NCI-H510A treated with DMSO at 0.1 percent for 48 hours (cell line): ENCODE data around the gene ZCRB1.
A peak's percentile ranks its signal among the peaks of the same experiment; 100 is the strongest.
"Not testable (repeated sequence)": the region's sequence is repeated elsewhere in the genome, so short reads cannot be mapped to it uniquely, and the experiment has no call there.

Experiments used
- DNase-seq: peaks from one replicate; lab custom pipeline; 2025; lab: John Stamatoyannopoulos, UW

The ZCRB1 gene, protein sequence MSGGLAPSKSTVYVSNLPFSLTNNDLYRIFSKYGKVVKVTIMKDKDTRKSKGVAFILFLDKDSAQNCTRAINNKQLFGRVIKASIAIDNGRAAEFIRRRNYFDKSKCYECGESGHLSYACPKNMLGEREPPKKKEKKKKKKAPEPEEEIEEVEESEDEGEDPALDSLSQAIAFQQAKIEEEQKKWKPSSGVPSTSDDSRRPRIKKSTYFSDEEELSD

DNA sequence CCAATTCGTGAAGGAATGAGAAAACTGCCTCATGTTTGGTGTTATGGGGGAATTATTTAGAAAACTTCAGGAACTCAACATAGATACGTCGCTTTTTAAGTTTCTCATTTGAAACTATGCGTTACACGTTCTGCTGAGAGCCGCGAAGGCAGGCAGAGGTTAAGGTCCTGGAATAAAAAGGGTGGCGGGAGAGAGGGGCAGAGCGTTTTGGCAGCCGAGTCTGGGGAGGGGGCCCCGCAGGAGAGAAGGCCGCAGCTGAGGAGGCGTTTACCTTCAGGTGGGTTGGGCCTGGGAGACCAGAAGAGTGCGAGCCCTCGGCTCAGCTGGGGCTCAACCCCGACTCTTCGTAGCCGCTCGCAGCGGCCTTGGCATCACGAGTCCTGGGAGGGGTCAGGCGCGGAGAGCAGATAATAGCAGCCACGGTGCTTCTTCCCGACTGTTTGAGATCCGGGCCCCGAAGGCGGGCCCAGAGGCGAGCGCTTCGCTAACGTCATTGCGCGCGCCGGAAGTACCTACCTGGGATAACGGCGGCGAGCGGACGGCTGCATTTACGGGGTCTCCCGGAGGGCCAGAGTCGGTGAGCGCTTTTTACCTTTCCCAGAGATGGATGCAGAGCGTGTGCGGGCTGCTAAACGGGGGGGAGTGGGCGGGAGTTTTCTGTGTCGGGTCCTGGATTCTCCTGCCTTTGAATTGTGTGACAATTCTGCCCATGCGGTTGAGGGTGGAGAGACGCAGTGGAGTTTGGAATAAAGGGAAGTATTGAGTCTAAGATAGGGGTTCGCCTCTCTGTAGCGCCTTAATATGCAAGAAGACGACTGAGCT, at the start of gene ZCRB1, which contains the start of gene PPHLN1:
Gene ZCRB1, minus strand, starts transcription at position 442 of the 822 bp plus-strand sequence. CDS start 1,992 bp downstream, outside the sequence.
Gene PPHLN1, plus strand, starts transcription at position 515 of the 822 bp plus-strand sequence. CDS start 9,736 bp downstream, outside the sequence.
- DNase-seq = peak; percentile 89

DNA sequence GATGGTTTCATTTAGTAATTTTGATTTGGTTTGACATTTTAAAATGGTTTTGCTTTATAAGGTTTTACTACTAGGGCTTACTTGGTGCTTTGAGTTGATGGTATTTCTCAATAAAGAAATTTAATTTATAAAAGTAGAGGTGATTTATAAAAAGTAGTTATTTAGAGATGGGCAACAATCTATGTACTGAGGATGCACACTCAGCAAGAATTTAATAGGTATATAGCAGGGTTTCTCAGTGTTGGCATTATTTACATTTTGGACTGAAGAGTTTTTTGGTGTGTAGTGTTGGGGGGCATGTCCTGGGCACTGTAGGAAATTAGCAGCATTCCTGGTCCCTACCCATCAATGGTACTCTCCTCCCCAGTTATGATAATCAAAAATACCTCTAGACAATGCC, 47.8 kb upstream of the ZCRB1 start:
- DNase-seq = no peak

DNA sequence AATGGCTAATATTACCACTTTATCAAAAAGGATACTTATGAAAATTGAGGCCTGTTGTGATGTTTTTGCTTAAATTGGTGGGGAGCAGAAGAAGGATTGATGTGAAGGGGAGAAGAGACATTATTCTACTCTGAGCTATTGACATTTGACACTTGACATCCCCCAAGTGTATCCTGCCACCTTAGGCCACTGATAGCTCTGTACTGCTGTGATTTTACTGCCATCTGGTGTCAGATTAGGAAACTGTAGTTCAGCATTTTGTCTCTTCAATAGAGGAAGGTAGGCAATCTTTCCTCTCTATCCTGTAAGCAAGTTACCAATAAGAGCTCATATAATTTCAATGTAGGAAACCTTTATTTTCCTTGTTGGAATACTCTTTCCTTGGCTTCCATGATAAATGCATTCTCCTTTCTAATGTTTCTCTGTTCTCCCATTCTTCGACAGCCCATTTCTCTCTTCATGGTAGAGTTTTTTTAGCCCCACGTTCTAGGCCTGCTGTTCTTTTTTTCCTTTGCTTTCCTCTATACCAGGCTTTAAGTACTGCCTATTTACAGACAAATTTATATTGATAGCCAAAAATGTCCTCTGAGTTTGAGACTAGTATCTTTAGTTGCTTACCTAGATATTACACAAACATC, 46.4 kb upstream of the ZCRB1 start:
- peak; percentile 70 for DNase-seq

DNA sequence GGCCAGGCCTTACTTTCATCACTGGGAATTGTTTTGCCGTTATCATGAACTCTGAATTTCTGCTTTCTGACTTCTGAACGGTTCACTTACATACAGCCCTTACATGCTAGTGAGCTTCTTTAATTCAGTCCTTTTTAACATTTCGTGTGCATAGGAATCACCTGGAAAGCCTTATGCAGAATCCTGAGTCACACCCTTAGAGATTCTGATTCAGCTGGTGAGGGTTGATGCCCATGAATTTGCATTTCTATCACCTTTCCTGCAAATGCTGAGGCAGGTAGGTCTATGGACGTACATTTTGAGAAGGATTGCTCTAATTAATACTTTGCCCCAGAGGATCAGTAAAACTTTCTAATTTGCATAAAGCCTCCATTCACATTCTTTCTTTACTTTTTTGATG, 44.1 kb upstream of the ZCRB1 start:
- no peak for DNase-seq

DNA sequence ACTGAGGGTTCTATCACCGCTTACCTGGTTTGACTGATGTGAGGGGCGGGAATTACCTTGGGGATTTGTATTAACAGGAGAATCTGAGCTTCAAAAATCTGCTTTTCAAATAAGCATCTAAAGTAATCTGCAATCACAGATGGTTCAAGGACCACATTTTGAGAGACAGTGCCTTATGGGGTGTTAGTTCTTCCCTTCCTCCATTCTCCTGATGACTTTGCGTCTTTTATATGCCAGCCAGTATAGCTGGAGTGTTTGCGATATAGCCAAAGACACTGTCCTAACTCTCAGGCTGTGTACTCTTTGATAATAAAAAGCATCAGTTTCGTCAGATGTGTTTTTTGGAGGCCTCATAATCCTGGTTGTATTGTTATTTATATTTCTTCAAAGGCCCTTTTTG, 39.6 kb upstream of the ZCRB1 start:
- DNase-seq = no peak

DNA sequence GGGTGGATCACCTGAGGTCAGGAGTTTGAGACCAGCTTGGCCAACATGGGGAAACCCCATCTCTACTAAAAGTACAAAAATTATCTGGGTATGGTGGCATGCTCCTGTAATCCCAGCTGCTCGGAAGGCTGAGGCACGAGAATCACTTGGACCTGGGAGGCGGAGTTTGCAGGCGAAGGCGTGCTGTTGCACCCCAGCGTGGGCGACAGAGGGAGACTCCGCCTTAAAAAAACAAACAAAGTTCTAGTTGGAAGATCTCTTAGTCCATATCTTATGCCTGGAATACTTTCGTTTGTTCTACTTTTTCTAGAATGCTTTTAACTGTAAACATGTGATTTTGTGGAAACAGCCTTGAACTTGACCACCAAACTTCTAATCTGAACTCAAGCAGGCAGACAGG, 38.8 kb upstream of the ZCRB1 start:
- no peak for DNase-seq

DNA sequence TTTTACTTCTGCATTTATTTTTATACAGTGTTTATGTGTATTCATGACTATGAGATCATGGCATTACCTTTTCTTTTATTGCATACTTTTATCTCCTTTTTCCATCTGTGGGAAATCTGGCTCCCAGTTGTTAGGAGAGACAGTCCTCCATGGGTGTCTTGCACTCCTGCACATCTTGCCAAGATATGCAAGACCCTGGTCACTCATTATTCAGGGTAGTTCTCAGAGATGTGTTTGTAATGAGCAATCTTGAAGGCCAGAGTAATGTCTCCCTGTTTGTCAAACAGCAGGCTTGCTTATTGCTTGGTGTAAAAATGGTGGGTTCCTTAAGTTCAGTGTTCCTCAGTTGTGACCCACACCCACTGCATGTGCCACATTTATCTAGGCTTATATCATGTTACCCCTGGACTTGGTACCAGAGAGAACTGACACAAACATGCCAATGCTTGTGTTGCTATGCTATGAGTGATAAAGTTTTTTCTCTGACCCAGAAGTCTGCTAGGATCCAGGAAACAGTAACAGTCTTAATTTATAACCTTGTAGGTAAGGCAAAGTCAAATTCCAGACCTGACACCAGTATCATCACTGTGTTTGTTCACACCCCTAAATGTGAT, 36.9 kb upstream of the ZCRB1 start:
- DNase-seq = no peak

DNA sequence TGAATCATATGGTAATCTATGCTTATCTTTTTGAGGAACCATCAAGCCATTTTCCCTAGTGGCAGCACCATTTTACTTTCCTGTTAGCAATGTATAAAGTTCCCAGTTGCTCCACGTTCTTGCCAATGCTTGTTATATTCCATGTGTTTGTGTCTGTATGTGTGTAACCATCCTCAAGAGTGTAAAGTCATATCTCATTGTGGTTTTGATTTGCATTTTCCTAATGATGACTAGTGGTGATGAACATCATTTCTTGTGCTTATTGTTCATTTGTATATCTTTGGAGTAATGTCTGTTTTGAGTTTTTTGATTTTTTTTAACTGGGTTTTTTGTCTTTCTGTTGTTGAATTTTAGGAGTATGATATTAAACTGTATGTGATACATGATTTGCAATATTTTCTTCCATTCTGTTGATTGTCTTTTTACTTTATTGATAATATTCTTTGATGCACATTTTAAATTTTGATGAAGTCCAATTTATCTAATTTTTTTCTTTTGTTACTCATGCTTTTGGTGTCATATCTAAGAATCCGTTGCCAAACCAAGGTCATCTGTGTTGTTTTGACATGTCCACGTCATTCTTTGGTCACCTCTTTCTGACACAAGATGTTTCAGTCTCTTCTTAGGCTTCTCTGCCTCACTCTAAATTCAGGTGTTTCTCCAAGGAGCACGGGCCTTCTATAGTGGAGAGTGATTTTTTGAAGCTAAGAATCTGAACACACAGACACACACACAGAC, 36.2 kb upstream of the ZCRB1 start:
- DNase-seq = no peak

DNA sequence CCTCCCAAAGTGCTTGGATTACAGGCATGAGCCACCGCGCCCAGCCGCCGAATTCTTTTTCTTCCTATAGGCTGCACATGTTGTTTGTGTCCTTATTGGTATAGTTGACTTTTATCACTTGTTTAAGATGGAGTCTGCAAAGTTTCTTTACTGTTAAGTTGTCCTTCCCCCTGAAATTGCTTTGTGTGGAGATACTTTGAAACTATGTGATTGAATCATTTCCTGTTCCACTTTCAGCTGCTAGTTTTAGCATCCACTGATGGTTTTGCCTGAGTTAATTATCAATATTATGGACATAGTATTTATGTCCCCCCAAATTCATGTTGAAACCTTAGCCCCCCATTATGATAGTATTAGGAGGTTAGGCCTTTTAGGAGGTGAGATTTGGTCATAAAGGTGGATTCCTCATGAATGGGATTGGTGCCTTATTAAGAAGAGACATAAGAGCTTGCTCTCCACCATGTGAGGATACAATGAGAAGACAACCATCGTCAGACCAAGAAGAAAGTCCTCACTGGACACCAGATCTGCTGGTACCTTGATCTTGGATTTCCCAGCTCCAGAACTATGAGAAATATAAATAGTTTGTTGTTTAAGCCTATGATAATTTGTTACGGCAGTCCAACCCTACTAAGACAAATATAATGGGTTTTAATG, 35.0 kb upstream of the ZCRB1 start:
- DNase-seq = no peak

DNA sequence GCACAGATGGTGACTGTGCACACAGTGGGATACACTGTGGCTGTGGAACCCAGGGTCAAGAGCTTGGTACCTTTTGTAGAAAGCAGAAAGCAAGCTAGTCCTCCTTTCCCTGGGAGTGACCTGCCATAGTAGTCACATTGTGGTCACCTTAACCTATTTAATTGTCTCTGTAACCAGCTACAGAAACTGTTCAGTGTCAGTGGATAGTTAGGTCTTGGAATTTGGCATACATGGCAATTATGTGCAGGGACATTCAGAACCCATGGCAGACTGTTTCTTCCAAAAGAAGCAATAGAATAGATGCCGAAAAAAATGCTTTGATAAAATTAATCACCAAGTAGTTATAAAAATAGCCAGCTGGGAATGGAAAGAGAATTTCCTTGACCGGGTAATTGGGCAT, 30.4 kb upstream of the ZCRB1 start:
- DNase-seq = no peak

DNA sequence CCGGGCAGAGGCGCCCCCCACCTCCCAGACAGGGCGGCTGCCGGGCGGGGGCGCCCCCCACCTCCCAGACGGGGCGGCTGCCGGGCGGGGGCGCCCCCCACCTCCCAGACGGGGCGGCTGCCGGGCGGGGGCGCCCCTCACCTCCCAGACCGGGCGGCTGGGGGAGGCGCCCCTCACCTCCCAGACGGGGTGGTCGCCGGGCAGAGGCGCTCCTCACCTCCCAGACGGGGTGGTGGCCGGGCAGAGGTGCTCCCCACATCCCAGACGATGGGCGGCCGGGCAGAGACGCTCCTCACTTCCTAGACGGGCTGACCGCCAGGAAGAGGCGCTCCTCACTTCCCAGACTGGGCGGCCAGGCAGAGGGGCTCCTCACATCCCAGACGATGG, 24.1 kb upstream of the ZCRB1 start:
- not testable (repeated sequence) for DNase-seq

DNA sequence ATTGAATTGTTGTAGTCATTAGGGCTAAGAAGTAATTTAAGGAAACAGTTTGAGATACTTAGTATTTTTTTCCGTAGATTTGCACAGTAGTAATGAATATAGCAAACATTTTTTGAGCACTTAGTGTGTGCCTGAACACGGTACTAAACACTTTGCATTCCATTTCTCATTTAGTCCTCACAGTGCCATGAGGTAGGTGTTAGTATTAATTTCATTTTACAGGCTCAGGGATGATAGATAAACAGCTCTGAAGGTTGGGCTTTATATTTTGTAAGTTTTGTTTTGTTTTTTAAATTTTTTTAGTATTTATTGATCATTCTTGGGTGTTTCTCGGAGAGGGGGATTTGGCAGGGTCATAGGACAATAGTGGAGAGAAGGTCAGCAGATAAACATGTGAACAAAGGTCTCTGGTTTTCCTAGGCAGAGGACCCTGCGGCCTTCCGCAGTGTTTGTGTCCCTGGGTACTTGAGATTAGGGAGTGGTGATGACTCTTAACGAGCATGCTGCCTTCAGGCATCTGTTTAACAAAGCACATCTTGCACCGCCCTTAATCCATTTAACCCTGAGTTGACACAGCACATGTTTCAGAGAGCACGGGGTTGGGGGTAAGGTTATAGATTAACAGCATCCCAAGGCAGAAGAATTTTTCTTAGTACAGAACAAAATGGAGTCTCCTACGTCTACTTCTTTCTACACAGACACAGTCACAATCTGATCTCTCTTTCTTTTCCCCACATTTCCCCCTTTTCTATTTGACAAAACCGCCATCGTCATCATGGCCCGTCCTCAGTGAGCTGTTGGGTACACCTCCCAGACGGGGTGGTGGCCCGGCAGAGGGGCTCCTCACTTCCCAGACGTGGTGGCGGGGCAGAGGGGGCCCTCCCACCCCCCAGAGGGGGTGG, 23.5 kb upstream of the ZCRB1 start:
- DNase-seq = not testable (repeated sequence)

DNA sequence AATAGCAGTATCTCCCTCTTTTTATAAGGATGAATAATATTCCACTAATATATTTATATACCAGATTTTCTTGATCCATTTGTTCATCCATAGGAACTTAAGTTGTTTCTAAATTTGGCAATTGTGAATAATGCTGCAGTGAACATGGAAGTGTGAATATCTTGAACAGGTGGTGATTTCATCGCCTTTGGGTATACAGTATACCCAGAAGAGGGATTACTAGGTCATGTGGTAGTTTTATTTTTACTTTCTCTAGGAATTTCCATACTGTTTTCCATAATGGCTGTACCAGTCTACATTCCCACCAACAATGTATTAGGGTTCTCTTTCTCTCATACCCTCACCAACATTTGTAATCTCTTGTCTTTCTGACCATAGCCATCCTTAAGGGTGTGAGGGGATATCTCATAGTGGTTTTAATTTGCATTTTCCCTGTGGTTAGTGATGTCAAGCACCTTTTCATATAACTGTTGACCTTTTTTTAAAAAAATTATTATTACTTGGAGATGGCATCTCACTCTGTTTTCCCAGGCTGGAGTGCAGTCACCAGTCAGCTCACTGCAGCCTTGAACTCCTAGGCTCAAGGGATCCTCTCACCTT, 20.6 kb upstream of the ZCRB1 start:
- DNase-seq = no peak

DNA sequence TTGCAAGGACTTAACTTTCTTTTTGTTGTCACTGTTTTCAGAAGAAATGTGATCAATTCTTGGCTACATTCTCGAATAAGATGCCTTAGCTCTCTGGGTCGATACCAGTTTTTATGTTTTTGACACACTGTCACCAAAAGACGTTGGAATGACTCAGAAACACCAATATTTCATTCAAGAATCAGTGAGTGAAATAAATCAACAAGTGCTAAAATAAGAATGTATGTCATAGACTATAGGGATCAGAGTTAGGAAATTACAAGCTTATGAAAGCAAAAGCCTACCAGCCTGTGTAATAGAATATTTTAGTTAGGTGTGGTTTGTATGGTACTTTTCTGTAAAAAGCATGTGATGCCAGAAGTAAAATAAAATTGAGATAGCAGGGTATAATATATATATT, 17.8 kb upstream of the ZCRB1 start:
- DNase-seq = no peak

DNA sequence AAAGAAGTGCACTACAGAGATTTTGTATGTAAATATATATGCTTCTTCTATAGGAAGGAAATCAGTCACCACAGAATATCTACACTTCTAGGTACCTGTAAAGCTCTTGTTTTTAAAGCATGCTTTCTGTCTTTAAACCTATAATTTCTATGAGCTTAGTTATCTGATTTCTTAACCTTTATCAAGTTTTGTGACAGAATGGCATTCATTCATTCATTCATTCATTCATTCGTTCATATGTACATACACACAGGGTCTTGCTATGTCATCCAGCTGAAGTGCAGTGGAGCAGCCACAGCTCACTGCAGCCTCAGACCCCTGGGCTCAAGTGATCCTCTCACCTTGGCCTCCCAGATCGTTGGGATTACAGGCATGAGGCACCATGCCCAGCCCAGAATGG, 16.1 kb upstream of the ZCRB1 start:
- DNase-seq = no peak

DNA sequence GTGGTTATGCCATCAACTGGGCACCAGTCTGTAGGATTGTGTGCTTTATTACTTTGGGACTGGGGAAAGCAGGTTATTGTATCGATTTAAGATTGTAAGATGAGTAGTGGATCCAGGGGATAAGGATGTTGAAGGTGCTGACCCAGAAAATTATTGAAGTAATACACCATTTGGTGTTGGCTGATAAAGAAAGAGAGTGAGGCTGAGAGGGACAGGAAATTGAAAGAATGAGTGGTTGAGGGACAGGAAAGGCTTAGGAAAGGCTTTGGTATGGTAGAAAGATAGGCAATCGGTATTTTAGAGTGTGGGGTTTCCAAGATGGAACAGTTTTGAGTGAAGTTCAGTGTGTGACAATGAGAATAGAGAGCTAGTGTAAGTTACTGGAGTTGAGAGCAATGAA, 12.4 kb upstream of the ZCRB1 start:
- no peak for DNase-seq

DNA sequence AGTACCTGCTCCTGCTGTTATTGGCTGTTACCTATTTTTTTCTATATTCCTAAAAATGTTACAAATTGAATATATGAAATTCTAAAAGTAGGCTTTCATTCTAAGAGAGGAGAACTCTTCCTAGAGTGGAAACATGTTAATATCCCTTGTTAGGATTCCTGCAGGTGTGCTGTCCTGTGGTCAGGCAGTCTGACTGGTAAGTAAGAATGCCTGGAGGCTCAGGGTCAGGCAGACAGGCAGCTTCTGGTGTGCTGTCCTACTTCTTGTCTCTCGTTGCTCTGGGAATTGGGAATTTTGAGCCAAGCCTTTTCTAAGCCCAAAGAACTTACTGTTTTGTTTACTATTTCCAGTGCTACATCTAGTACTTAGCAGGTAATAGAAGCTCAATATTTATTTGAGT, 10.4 kb upstream of the ZCRB1 start:
- DNase-seq = no peak

DNA sequence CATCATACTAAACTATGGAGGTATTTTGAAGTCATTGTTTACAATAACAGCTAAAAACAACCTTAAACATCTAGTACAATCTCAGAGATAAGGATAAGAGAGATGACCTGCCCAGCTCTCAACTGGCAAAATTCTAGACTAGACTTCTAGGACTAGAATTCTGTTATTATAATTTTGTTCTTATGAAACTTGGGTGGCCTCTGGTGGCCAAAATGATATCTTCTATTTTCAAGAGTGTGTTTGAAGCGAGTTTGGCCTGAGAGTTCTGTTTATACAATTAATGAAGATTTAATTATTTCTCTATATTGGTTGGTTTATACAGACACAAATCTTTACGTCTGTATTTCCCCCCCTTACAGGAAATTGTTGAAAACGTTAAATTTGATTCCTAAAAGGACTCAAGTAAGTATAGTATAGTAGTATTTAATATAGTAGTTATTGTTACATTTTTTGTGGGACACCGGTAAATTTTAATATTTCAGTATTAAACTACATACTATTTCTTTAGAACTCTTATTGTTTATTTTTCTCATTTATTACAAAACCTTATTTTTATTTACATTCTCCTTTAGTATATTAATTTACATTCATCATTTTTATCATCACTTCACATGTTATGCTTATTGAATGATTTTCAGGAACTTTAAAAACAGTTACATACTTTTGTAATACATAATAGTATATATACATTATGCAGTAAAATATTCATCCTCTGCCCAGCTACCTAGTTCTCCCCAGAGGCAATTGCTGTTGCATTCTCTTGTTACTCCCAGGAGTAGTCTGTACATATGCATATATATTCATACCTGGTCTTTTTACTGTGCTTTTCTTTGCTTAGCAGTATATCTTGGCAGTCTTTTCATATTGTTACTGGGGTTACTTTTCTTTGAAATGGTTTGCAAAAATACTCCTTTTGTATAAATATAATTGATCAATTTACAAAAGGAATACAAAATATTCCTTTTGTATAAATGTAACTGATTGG, 6.7 kb upstream of the ZCRB1 start:
- DNase-seq = peak; percentile 44

DNA sequence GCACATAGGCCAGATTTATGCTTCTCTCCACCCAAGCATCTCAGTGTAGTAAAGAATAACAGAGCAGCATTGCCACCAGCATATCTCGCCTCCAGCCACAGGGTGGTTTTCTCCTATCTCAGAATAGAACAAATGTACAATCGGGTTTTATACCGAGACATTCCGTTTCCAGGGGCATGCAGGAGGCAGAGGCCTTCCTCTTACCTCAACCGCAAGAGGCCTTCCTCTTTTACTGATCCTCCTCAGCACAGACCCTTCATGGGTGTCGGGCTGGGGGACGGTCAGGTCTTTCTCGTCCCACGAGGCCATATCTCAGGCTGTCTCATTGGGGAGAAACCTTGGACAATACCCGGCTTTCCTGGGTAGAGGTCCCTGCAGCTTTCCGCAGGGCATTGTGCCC, 4.2 kb upstream of the ZCRB1 start:
- DNase-seq = not testable (repeated sequence)
